B cell (primary cell): ENCODE measurements around the gene ACOXL. TPM values are rescaled to one million over a fixed set of nuclear protein-coding genes. Genes with fewer than 3 reads are reported as not detected.

Experiments
- ATAC-seq: fragments of 200-7000 bp; cut with Tn5 transposase; one replicate; pipeline ENCODE4 v1.10.0; 2021; ENCODE audit warnings: low read depth, mild to moderate bottlenecking, moderate number of reproducible peaks, moderate library complexity
- CTCF ChIA-PET: fragments of 350-600 bp; sonication (Branson Sonifier 250); formaldehyde crosslinking; loops from one replicate; lab custom pipeline; 2021; ENCODE audit warnings: antibody characterized with exemption, inconsistent platforms; lab: Charles Lee
- POLR2A ChIA-PET: fragments of 350-600 bp; sonication (Branson Sonifier 250); formaldehyde crosslinking; loops from one replicate; lab custom pipeline; 2021; ENCODE audit warnings: antibody characterized with exemption; lab: Charles Lee
- DNase-seq: peaks from one replicate; pipeline ENCODE4 v3.0.0; 2013
- H2AFZ ChIP-seq: 2 replicates; pipeline ENCODE4 v1.6.1; 2012; ENCODE audit warnings: mild to moderate bottlenecking, low read depth, low read length; ENCODE audit not compliant: insufficient read depth, poor library complexity, severe bottlenecking
- H3K27ac ChIP-seq, 2 donors: 1 replicate in 1 of 2; 2 replicates in 1 of 2; pipeline ENCODE4 v1.5.1; 2012 to 2013; ENCODE audit warnings: low read length in 2 of 2, mild to moderate bottlenecking in 2 of 2, moderate library complexity in 1 of 2
- H3K27me3 ChIP-seq, 4 experiments: fragments of 200-600 bp in 1 of 4; sonication (generic) in 1 of 4; replicated peaks in 1 of 4; 1 replicate in 2 of 4; 2 replicates in 2 of 4; pipeline versions ENCODE4 v1.6.1 to v1.7.0; 2013 to 2016; ENCODE audit warnings: low read length in 3 of 4, mild to moderate bottlenecking in 2 of 4, mixed read lengths in 1 of 4, moderate library complexity in 1 of 4; ENCODE audit not compliant: insufficient read depth in 4 of 4, control insufficient read depth in 3 of 4; ENCODE audit errors: control extremely low read depth in 1 of 4
- H3K36me3 ChIP-seq, 2 experiments: replicated peaks in 1 of 2; 1 replicate in 1 of 2; 2 replicates in 1 of 2; pipeline versions ENCODE4 v1.6.1 to v1.7.1; 2013; ENCODE audit warnings: low read length in 1 of 2; ENCODE audit not compliant: insufficient read depth in 2 of 2, control insufficient read depth in 1 of 2; ENCODE audit errors: control extremely low read depth in 1 of 2, extremely low read depth in 1 of 2
- H3K4me1 ChIP-seq, 2 donors: fragments of 200-600 bp in 1 of 2; sonication (generic) in 1 of 2; 1 replicate in 1 of 2; 2 replicates in 1 of 2; pipeline versions ENCODE4 v1.5.1 to v1.6.1; 2013 to 2017; ENCODE audit warnings: low read length in 2 of 2; ENCODE audit not compliant: control insufficient read depth in 2 of 2, insufficient read depth in 2 of 2
- H3K4me2 ChIP-seq: replicated peaks from 2 replicates; pipeline ENCODE3; 2012; ENCODE audit warnings: mild to moderate bottlenecking, low read depth, low read length; ENCODE audit not compliant: poor library complexity, severe bottlenecking
- H3K4me3 ChIP-seq, 5 experiments: fragments of 200-600 bp in 1 of 5; sonication (generic) in 1 of 5; 1 replicate in 3 of 5; 2 replicates in 2 of 5; pipeline versions ENCODE4 v1.5.1 to v1.7.0; 2011 to 2016; ENCODE audit warnings: low read length in 4 of 5, mild to moderate bottlenecking in 4 of 5, low read depth in 2 of 5, control low read depth in 1 of 5, moderate library complexity in 1 of 5; ENCODE audit not compliant: insufficient read depth in 1 of 5; ENCODE audit errors: control extremely low read depth in 1 of 5, extremely low read depth in 1 of 5
- H3K79me2 ChIP-seq: fragments of 200-600 bp; sonication (generic); one replicate; pipeline ENCODE4 v1.6.0; 2016; ENCODE audit warnings: low read length; ENCODE audit not compliant: control insufficient read depth, insufficient read depth
- H3K9ac ChIP-seq: fragments of 200-600 bp; sonication (generic); 2 replicates; pipeline ENCODE4 v1.6.1; 2017; ENCODE audit warnings: mild to moderate bottlenecking, low read length, moderate library complexity
- H3K9me3 ChIP-seq, 3 donors: one replicate each; pipeline versions ENCODE4 v1.6.1 to v1.7.1; 2013; ENCODE audit warnings: low read length in 2 of 3; ENCODE audit not compliant: control insufficient read depth in 2 of 3, insufficient read depth in 1 of 3; ENCODE audit errors: control extremely low read depth in 1 of 3
- H4K20me1 ChIP-seq: 2 replicates; pipeline ENCODE4 v1.6.0; 2012; ENCODE audit warnings: mild to moderate bottlenecking, low read length; ENCODE audit not compliant: insufficient read depth, control insufficient read depth, poor library complexity, severe bottlenecking
- H3K27ac Mint-ChIP-seq: one replicate; pipeline ENCODE4 v1.8.0; 2021; ENCODE audit warnings: mixed read lengths
- H3K27me3 Mint-ChIP-seq: one replicate; pipeline ENCODE4 v1.8.0; 2021; ENCODE audit warnings: mixed read lengths
- H3K4me1 Mint-ChIP-seq: one replicate; pipeline ENCODE4 v1.8.0; 2021; ENCODE audit warnings: mixed read lengths
- H3K4me3 Mint-ChIP-seq: one replicate; pipeline ENCODE4 v1.8.0; 2021; ENCODE audit warnings: mixed read lengths
- H3K9me3 Mint-ChIP-seq: one replicate; pipeline ENCODE4 v1.8.0; 2022; ENCODE audit warnings: mixed read lengths; ENCODE audit not compliant: insufficient read depth
- EZH2 ChIP-seq: IDR thresholded peaks from 2 replicates; pipeline ENCODE4 v1.6.1; 2012; ENCODE audit warnings: borderline replicate concordance, low read depth, mild to moderate bottlenecking, moderate library complexity, low read length; ENCODE audit not compliant: insufficient read depth, poor library complexity, severe bottlenecking
- WGBS: methylation state at CpG from one replicate; pipeline ENCODE4 v1.1.5; 2013; ENCODE audit warnings: missing lambda C conversion rate; ENCODE audit not compliant: insufficient coverage; 5-methylcytosine and 5-hydroxymethylcytosine counted together
- intact Hi-C: fragments of 100-400 bp; cut with micrococcal nuclease; formaldehyde crosslinking; loops from one replicate; pipeline ENCODE4 v1.10.0; 2022
- polyA plus RNA-seq: library from polyadenylated mRNA; depleted of rRNA; stranded (reverse); fragments of >200 nt; gene quantifications from 2 replicates; pipeline ENCODE4 v1.2.3, GENCODE V29; 2012
- total RNA-seq, 2 donors: library from RNA; stranded (reverse); fragments of 120-200 nt in 1 of 2; gene quantifications; 1 replicate in 1 of 2; 2 replicates in 1 of 2; pipeline versions ENCODE4 v1.2.3 to v1.2.4, GENCODE V29; 2013 to 2022
- TF ChIP-seq, protein P1 (sequence below): fragments of 200-600 bp; IDR thresholded peaks from one replicate; pipeline ENCODE4 v1.8.0; 2022; ENCODE audit warnings: antibody characterized with exemption, mild to moderate bottlenecking

Gene ACOXL
- total and polyA plus RNA-seq, 2 donors (not counting 1 experiment from before 2014, with no cell fraction given) = 0.06 TPM; not detected in 1

DNA sequence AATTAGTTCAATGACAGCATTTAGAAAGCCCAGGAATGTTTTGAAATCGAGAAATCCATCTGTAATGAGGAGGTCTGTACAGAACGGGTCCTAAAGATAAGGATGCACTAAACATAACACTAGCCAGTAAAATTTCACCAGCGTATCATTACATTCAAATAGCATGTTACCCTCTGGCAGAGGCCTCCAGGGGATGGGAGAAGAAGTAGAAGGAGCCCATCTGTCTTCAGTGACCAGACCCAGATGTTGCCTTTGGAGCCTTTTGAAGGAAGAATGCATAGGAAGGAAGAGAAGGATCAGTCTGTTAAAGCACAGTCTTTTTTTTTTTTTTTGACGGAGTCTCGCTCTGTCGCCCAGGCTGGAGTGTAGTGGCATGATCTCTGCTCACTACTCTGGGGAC is 302.2 kb downstream of the ACOXL start:
- no peaks in the 10 kb centered on the region for H3K36me3 ChIP-seq
- no peak overlapping the region for H3K4me2 ChIP-seq
- H2AFZ ChIP-seq = no peak overlapping the region
- Mint-ChIP-seq H3K27me3 (peaks cover 12% of the 10 kb centered on the region), H3K9me3 (no peaks in the 10 kb centered on the region), H3K4me1 (peaks cover 23% of the 10 kb centered on the region), H3K27ac (no peak overlapping the region), H3K4me3 (no peak overlapping the region)
- no peak for DNase-seq
- H3K9ac ChIP-seq = no peak overlapping the region
- ChIA-PET CTCF (no interaction called here), POLR2A (no interaction called here)
- intact Hi-C loops = no loop called here
- H3K4me3 ChIP-seq = no peak overlapping the region
- TF ChIP-seq, protein P1, sequence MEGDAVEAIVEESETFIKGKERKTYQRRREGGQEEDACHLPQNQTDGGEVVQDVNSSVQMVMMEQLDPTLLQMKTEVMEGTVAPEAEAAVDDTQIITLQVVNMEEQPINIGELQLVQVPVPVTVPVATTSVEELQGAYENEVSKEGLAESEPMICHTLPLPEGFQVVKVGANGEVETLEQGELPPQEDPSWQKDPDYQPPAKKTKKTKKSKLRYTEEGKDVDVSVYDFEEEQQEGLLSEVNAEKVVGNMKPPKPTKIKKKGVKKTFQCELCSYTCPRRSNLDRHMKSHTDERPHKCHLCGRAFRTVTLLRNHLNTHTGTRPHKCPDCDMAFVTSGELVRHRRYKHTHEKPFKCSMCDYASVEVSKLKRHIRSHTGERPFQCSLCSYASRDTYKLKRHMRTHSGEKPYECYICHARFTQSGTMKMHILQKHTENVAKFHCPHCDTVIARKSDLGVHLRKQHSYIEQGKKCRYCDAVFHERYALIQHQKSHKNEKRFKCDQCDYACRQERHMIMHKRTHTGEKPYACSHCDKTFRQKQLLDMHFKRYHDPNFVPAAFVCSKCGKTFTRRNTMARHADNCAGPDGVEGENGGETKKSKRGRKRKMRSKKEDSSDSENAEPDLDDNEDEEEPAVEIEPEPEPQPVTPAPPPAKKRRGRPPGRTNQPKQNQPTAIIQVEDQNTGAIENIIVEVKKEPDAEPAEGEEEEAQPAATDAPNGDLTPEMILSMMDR = no peak
- no peak for TF ChIP-seq EZH2
- ATAC-seq = no peak
- no peaks in the 10 kb centered on the region for H4K20me1 ChIP-seq
- H3K27ac ChIP-seq = no peak overlapping the region
- H3K9me3 ChIP-seq = no peaks in the 10 kb centered on the region
- no peaks in the 10 kb centered on the region for H3K79me2 ChIP-seq
- H3K27me3 ChIP-seq = peaks cover 0 to 3% (median 0%) of the 10 kb centered on the region in 4 experiments
- H3K4me1 ChIP-seq = peaks cover 17 to 22% of the 10 kb centered on the region in 2 donors
- WGBS = no CpG with 5 or more reads among the region's 6 CpGs

DNA sequence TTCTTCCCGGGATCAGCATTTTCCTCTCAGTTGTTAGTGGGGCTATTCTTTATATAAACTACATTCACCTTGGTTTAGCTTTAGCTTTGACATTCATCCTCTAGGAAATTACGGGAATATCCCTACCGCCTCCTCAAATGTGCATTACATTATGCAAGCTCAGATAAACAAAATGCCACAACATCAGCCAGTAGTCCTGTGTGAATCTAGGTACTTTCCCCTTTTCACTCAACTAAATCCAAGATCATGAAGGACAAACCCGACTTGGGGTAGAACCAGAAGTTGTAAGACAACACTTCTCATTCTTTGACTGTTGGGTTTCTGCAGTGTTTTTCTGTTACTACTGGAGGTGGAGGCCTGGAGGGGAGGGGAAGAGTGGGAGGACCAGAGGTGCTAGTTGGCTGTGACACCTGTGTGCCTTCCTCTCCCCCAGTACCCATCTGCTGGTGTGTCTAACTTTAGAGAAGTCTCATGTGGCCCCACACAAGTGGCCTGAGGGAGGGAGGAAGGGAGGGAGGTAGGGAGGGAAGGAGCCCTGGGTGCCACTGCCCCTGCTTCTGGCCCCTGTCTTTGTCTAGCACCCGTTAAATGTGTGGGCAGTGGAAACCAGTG is 303.6 kb downstream of the ACOXL start:
- 100% methylated on average over 2 of the region's 5 CpGs for WGBS
- no peak for TF ChIP-seq EZH2
- TF ChIP-seq, protein P1 = no peak
- H3K27ac ChIP-seq = no peak overlapping the region
- peak overlapping the region; percentile 6 for H3K4me2 ChIP-seq
- no peak overlapping the region for H2AFZ ChIP-seq
- no peaks in the 10 kb centered on the region for H3K36me3 ChIP-seq
- Mint-ChIP-seq H3K9me3 (no peaks in the 10 kb centered on the region), H3K4me1 (peaks cover 23% of the 10 kb centered on the region), H3K27me3 (peaks cover 19% of the 10 kb centered on the region), H3K4me3 (no peak overlapping the region), H3K27ac (no peak overlapping the region)
- no peaks in the 10 kb centered on the region for H3K9me3 ChIP-seq
- POLR2A ChIA-PET = no interaction called here
- CTCF ChIA-PET = no interaction called here
- H3K9ac ChIP-seq = no peak overlapping the region
- ATAC-seq (peak; percentile 49), DNase-seq (no peak)
- intact Hi-C loops = no loop called here
- H3K4me1 ChIP-seq = peaks cover 17 to 22% of the 10 kb centered on the region in 2 donors
- H4K20me1 ChIP-seq = no peaks in the 10 kb centered on the region
- no peaks in the 10 kb centered on the region for H3K79me2 ChIP-seq
- H3K4me3 ChIP-seq = no peak overlapping the region
- H3K27me3 ChIP-seq = peaks cover 0 to 3% (median 0%) of the 10 kb centered on the region in 4 experiments
